Measurements from ENCODE around the gene WRNIP1. TPM values are rescaled to one million over a fixed set of nuclear protein-coding genes. Genes with fewer than 3 reads are reported as not detected.
A peak's percentile ranks its signal among the peaks of the same experiment; 100 is the strongest.
"Not testable (repeated sequence)": the region's sequence is repeated elsewhere in the genome, so short reads cannot be mapped to it uniquely, and the experiment has no call there.

Gene WRNIP1
- total RNA-seq, 4 donors from 2014 or later = 34.1 to 50.5 (median 41.7) TPM

DNA sequence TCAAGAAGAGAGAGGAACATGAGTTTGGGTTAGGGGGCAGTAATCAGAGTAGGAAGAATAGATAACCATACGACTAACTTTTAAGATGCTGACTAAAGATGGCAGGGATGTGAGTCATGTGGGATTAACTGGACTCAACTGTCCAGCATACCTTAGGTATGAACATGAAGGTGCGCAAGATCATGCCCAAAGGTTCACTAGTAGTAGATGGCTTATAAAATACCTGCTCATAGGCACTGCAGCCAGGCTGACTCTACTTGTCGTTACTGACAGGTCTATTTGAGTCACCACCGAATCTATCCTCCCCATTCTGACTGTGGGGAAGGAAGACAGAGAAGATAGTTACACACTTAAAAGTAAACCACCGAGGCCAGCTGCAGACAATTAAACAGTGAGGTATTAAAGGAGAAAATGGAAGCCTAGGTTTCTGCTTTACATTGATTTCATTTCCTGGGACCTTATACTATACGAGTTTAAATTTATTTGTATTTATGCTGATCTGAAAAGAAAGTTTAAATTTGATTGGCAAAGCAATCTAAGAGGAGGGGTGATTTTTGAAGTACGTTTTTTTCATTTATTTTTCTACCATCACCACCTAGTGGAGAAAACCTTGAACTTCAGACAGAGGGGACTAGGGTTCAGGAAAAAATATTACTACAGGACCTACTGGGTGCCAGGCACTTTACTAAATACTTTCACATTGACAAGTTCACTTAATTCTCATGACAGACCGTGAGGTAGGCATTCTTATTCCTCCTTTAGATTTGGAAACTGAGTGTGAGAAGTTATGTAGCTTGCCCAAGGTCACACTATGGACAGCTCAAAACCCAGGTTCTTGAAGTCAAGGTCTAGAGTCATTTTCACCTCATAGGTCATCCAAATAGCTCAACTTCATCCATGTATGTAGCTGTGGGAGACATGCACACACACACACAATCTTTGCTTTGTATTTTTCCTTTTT is 4.0 kb upstream of the WRNIP1 start:
- no peaks in the 10 kb centered on the region for H3K4me1 ChIP-seq
- no peak for TF ChIP-seq POLR2A (IDR thresholded peaks at IDR 0.05)
- DNase-seq = no peak
- no peak overlapping the region for H3K27ac ChIP-seq
- intact Hi-C loops (cut with DNase I; ENCODE audit: low total_unique reads) = no loop called here
- H3K4me3 ChIP-seq = no peak overlapping the region
- H3K9me3 ChIP-seq = no peaks in the 10 kb centered on the region
- no peaks in the 10 kb centered on the region for H3K36me3 ChIP-seq
- H3K27me3 ChIP-seq = no peaks in the 10 kb centered on the region

DNA sequence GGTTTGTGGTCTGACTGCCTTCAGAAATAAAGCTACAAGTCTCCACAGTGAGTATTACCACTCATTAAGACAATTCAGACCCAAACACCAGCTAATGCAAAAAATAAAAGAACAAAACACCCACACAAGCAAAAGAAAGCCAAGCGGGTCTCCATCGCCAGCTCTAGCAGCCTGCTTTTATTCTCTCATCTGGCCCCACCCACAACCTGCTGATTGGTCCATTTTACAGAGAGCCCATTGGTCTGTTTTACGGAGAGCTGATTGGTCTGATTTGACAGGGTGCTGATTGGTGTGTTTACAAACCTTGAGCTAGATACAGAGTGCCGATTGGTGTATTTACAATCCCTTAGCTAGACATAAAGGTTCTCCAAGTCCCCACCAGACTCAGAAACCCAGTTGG is 2.3 kb upstream of the WRNIP1 start:
- H3K27ac ChIP-seq; intact Hi-C loops (cut with DNase I; ENCODE audit: low total_unique reads); H3K36me3 ChIP-seq; DNase-seq; H3K4me1 ChIP-seq; H3K4me3 ChIP-seq; H3K9me3 ChIP-seq; H3K27me3 ChIP-seq: not testable (repeated sequence)

DNA sequence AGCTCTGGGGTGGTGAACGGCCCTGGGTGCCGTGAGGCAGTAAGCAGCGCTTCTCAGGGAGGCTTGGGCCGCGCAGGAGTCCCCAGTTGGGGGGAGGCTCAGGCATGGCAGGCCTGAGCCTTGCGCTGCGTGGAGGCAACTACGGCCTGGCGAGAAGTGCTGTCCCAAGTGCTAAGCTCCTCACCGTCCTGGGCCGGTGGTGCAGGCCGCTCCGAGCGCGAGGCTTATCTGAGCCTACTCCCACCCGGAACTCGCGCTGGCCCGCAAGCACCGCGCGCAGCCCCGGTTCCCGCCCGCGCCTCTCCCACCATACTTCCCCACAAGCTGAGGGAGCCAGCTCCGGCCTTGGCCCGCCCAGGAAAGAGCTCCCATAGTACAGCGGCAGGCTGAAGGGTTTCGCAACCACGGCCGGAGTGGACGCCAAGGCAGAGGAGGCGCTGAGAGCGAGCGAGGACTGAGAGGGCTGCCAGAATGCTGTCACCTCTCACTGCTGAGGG is 1.8 kb upstream of the WRNIP1 start:
- H3K36me3 ChIP-seq = no peaks in the 10 kb centered on the region
- no peaks in the 10 kb centered on the region for H3K27me3 ChIP-seq
- intact Hi-C loops (cut with DNase I; ENCODE audit: low total_unique reads) = no loop called here
- peak; percentile 35 to 42 for DNase-seq
- no peaks in the 10 kb centered on the region for H3K9me3 ChIP-seq
- no peak overlapping the region for H3K27ac ChIP-seq
- no peak overlapping the region for H3K4me3 ChIP-seq
- peaks cover 0 to under 1% of the 10 kb centered on the region in 2 donors for H3K4me1 ChIP-seq
- no peak for TF ChIP-seq POLR2A (IDR thresholded peaks at IDR 0.05)

DNA sequence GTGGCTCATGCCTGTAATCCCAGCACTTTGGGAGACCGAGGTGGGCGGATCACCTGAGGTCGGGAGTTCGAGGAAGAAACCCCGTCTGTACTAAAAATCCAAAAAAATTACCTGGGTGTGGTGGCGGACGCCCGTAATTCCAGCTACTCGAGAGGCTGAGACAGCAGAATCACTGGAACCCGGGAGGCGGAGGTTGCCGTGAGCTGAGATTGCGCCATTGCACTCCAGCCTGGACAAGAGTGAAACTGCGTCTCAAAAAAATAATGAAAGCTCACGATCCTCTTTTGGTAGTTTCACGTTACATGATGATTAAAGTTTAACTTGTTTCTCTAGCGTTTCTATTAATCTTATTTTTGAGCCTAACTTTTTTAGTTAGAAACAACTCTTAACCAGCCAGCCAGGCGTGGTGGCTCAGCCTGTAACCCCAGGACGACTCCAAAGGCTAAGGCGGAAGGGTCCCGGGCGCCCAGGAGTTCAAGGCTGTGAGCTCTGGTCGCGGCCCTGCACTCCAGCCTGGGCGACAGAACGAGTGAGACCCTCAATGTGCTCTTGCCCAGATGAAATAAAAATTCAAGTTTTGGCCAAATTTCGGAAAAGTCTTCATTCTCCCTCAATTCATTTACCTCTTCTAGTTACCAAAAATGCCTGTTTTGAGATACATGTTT is 1.2 kb upstream of the WRNIP1 start:
- peak overlapping the region in 1 of 2 donors; percentile 42 for H3K4me3 ChIP-seq
- H3K4me1 ChIP-seq = peaks cover 0 to 4% of the 10 kb centered on the region in 2 donors
- no peaks in the 10 kb centered on the region for H3K9me3 ChIP-seq
- no peak for DNase-seq
- H3K27me3 ChIP-seq = no peaks in the 10 kb centered on the region
- H3K36me3 ChIP-seq = no peaks in the 10 kb centered on the region
- TF ChIP-seq POLR2A (IDR thresholded peaks at IDR 0.05) = no peak
- TF ChIP-seq, protein P1, sequence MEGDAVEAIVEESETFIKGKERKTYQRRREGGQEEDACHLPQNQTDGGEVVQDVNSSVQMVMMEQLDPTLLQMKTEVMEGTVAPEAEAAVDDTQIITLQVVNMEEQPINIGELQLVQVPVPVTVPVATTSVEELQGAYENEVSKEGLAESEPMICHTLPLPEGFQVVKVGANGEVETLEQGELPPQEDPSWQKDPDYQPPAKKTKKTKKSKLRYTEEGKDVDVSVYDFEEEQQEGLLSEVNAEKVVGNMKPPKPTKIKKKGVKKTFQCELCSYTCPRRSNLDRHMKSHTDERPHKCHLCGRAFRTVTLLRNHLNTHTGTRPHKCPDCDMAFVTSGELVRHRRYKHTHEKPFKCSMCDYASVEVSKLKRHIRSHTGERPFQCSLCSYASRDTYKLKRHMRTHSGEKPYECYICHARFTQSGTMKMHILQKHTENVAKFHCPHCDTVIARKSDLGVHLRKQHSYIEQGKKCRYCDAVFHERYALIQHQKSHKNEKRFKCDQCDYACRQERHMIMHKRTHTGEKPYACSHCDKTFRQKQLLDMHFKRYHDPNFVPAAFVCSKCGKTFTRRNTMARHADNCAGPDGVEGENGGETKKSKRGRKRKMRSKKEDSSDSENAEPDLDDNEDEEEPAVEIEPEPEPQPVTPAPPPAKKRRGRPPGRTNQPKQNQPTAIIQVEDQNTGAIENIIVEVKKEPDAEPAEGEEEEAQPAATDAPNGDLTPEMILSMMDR (IDR thresholded peaks at IDR 0.05) = no peak
- intact Hi-C loops (cut with DNase I; ENCODE audit: low total_unique reads) = no loop called here
- peak overlapping the region; percentile 82 to 83 for H3K27ac ChIP-seq

DNA sequence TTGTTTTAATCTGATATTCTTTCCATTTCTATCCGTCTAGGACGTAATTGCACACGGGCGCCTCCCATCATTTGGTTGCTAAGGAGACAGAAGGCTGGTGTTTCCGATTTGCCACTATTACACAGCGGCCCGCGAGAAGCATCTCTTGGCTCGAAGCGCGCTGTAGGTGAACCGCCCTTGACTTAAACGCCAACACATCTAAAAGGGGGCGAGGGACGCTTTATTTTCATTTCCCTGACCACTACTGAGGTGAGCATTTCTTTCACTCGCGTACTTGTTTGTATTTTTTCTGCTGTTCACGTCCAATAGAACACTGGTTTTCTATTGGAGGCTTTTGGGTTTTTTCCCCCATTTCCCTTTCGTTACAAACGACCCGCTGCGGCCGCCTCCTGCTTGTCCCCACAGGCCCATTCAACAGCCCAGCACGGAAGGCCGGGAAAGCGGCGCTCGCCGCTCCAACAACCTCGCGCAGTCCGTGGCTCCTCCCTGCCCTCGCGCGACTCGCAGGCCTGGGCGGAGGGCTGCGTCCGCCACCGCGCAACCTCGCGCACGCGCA is 505 bp upstream of the WRNIP1 start:
- TF ChIP-seq, protein P1 (IDR thresholded peaks at IDR 0.05) = no peak
- no peak for TF ChIP-seq POLR2A (IDR thresholded peaks at IDR 0.05)
- Histone ChIP-seq H3K9me3 (no peaks in the 10 kb centered on the region), H3K4me3 (peak overlapping the region; percentile 37 to 42), H3K36me3 (no peaks in the 10 kb centered on the region), H3K27ac (peak overlapping the region; percentile 82 to 83), H3K4me1 (peaks cover 0 to 4% of the 10 kb centered on the region in 2 donors), H3K27me3 (no peaks in the 10 kb centered on the region)
- DNase-seq = peak; percentile 46 to 52
- intact Hi-C loops (cut with DNase I; ENCODE audit: low total_unique reads) = no loop called here

DNA sequence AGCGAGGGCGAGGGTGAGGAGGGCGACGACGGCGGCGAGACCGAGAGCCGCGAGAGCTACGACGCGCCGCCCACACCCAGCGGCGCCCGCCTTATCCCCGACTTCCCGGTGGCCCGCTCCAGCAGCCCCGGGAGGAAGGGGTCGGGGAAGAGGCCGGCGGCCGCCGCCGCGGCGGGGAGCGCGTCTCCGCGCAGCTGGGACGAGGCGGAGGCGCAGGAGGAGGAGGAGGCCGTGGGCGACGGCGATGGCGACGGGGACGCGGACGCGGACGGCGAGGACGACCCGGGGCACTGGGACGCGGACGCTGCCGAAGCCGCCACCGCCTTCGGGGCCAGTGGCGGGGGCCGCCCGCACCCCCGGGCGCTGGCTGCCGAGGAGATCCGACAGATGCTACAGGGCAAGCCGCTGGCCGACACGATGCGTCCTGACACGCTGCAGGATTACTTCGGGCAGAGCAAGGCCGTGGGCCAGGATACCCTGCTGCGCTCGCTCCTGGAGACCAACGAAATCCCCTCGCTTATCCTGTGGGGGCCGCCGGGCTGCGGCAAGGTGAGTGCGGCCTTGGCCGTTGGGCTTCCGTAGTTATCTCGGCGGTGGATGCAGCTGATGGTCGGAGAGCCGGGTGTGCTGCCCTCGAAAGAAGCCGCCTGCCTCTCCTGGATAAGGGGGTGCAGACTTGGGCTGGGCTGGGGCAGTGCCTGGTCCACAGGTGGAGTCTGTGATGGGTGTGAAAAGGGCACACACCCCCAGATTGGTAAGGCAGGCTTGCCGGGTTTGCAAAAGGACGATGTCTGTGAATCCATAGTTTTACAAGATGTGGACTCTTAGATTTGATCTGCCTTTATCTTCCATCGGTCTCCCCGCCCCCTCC is 938 bp downstream of the WRNIP1 start:
- intact Hi-C loops (cut with DNase I; ENCODE audit: low total_unique reads) = no loop called here
- DNase-seq = peak in 1 of 2 donors; percentile 26
- Histone ChIP-seq H3K27me3 (no peaks in the 10 kb centered on the region), H3K27ac (peak overlapping the region; percentile 93 to 95), H3K4me1 (peaks cover 0 to 4% of the 10 kb centered on the region in 2 donors), H3K36me3 (no peaks in the 10 kb centered on the region), H3K9me3 (no peaks in the 10 kb centered on the region), H3K4me3 (peak overlapping the region; percentile 76 to 77)
- TF ChIP-seq, protein P1 (IDR thresholded peaks at IDR 0.05) = no peak
- no peak for TF ChIP-seq POLR2A (IDR thresholded peaks at IDR 0.05)

Measured in uterus (tissue), 4 donors.